H1 (cell line): Measurements from ENCODE around the gene OR6N1. TPM values are rescaled to one million over a fixed set of nuclear protein-coding genes. Genes with fewer than 3 reads are reported as not detected.

Source experiments
- CTCF ChIA-PET: fragments of 300-600 bp; sonication (Branson Sonifier 250); formaldehyde crosslinking; loops from one replicate; lab custom pipeline; 2021; ENCODE audit not compliant: partially characterized antibody; lab: Charles Lee
- POLR2A ChIA-PET: fragments of 300-600 bp; sonication (Branson Sonifier 250); formaldehyde crosslinking; loops from one replicate; lab custom pipeline; 2021; ENCODE audit warnings: inconsistent platforms; ENCODE audit not compliant: partially characterized antibody; lab: Charles Lee
- DNase-seq, 2 experiments: peaks; one replicate each; pipeline versions ENCODE4 v3.0.0 to v3.0.0-alpha.2; 2010 to 2022; ENCODE audit warnings: low spot score in 2 of 2, low read depth in 1 of 2, mixed read lengths in 1 of 2
- FAIRE-seq: peaks from 2 replicates; lab custom pipeline; 2011; peaks lifted over from hg19 to GRCh38; lab: Jason Lieb, UNC
- H2AFZ ChIP-seq: 2 replicates; pipeline ENCODE4 v1.8.1; 2012; ENCODE audit warnings: low read length, inconsistent platforms
- H2AK5ac ChIP-seq: 2 replicates; pipeline ENCODE4 v1.6.1; 2013; ENCODE audit warnings: low read depth, low read length
- H2BK120ac ChIP-seq: replicated peaks from 2 replicates; pipeline ENCODE3; 2013; ENCODE audit warnings: low read depth, low read length, inconsistent platforms
- H2BK12ac ChIP-seq: 2 replicates; pipeline ENCODE4 v1.6.1; 2013; ENCODE audit warnings: low read depth, low read length
- H2BK15ac ChIP-seq: 2 replicates; pipeline ENCODE4 v1.6.1; 2013; ENCODE audit warnings: low read length
- H2BK20ac ChIP-seq: 2 replicates; pipeline ENCODE4 v1.6.1; 2013; ENCODE audit warnings: low read length
- H2BK5ac ChIP-seq: 2 replicates; pipeline ENCODE4 v1.6.1; 2013; ENCODE audit warnings: low read depth, low read length
- H3K14ac ChIP-seq: 2 replicates; pipeline ENCODE4 v1.6.1; 2013; ENCODE audit warnings: inconsistent platforms; ENCODE audit not compliant: insufficient read length
- H3K18ac ChIP-seq: 2 replicates; pipeline ENCODE4 v1.6.1; 2013; ENCODE audit warnings: low read length; ENCODE audit errors: extremely low read depth
- H3K23ac ChIP-seq: 2 replicates; pipeline ENCODE4 v1.6.1; 2013; ENCODE audit warnings: inconsistent platforms; ENCODE audit not compliant: insufficient read length
- H3K23me2 ChIP-seq: 2 replicates; pipeline ENCODE4 v1.6.1; 2013; ENCODE audit warnings: low read depth, low read length
- H3K27ac ChIP-seq: 2 replicates; pipeline ENCODE4 v1.6.1; 2011; ENCODE audit warnings: low read depth, low read length, inconsistent platforms
- H3K27me3 ChIP-seq, 4 experiments: replicated peaks in 1 of 4; 1 replicate in 1 of 4; 2 replicates in 3 of 4; pipeline versions ENCODE4 v1.6.1 to v1.8.1; 2011 to 2013; ENCODE audit warnings: low read length in 3 of 4, mild to moderate bottlenecking in 3 of 4, inconsistent platforms in 2 of 4, mixed read lengths in 2 of 4, moderate library complexity in 1 of 4; ENCODE audit not compliant: control insufficient read depth in 3 of 4, insufficient read depth in 3 of 4; ENCODE audit errors: extremely low read depth in 1 of 4
- H3K36me3 ChIP-seq, 4 experiments: 2 replicates each; pipeline versions ENCODE4 v1.6.1 to v1.8.1; 2011 to 2013; ENCODE audit warnings: mild to moderate bottlenecking in 4 of 4, low read length in 3 of 4, moderate library complexity in 2 of 4, control low read depth in 1 of 4, inconsistent platforms in 1 of 4; ENCODE audit not compliant: insufficient read depth in 4 of 4, control insufficient read depth in 2 of 4
- H3K4ac ChIP-seq: replicated peaks from 2 replicates; pipeline ENCODE3; 2013; ENCODE audit warnings: low read length, low read depth, mixed read lengths, inconsistent platforms; ENCODE audit not compliant: insufficient read length
- H3K4me1 ChIP-seq, 4 experiments: replicated peaks in 1 of 4; 1 replicate in 1 of 4; 2 replicates in 3 of 4; pipeline versions ENCODE4 v1.6.1 to v1.8.1; 2011 to 2013; ENCODE audit warnings: low read length in 3 of 4, inconsistent platforms in 2 of 4, mixed read lengths in 1 of 4; ENCODE audit not compliant: insufficient read depth in 4 of 4, control insufficient read depth in 3 of 4
- H3K4me2 ChIP-seq, 2 experiments: 2 replicates each; pipeline versions ENCODE4 v1.6.1 to v1.8.1; 2011 to 2013; ENCODE audit warnings: low read depth in 2 of 2, low read length in 2 of 2, control low read depth in 1 of 2, inconsistent platforms in 1 of 2, mild to moderate bottlenecking in 1 of 2; ENCODE audit not compliant: insufficient read depth in 1 of 2
- H3K4me3 ChIP-seq, 4 experiments: fragments of 200-600, 300-600 bp in 1 of 4; sonication (generic), shearing (Covaris generic), sonication (Bioruptor Twin) in 1 of 4; 2 replicates each; pipeline versions ENCODE4 v1.5.1 to v1.8.1; 2011 to 2016; ENCODE audit warnings: low read length in 4 of 4, low read depth in 3 of 4, control low read depth in 2 of 4, inconsistent platforms in 2 of 4, mild to moderate bottlenecking in 2 of 4, mixed read lengths in 1 of 4, moderate library complexity in 1 of 4; ENCODE audit not compliant: insufficient read depth in 2 of 4; ENCODE audit errors: extremely low read depth in 1 of 4
- H3K56ac ChIP-seq: replicated peaks from 2 replicates; pipeline ENCODE3; 2013; ENCODE audit warnings: low read depth, mild to moderate bottlenecking, mixed read lengths, low read length, inconsistent platforms; ENCODE audit not compliant: insufficient read length
- H3K79me1 ChIP-seq: 2 replicates; pipeline ENCODE4 v1.6.1; 2013; ENCODE audit warnings: low read depth, low read length, control low read depth
- H3K79me2 ChIP-seq, 2 experiments: 2 replicates each; pipeline versions ENCODE4 v1.6.1 to v1.8.1; 2012 to 2013; ENCODE audit warnings: low read length in 2 of 2, mild to moderate bottlenecking in 2 of 2, inconsistent platforms in 1 of 2; ENCODE audit not compliant: insufficient read depth in 2 of 2, control insufficient read depth in 1 of 2
- H3K9ac ChIP-seq, 4 experiments: replicated peaks in 1 of 4; 1 replicate in 1 of 4; 2 replicates in 3 of 4; pipeline versions ENCODE4 v1.6.1 to v1.8.1; 2011 to 2013; ENCODE audit warnings: low read depth in 3 of 4, low read length in 3 of 4, control low read depth in 2 of 4, mild to moderate bottlenecking in 2 of 4, moderate library complexity in 2 of 4, inconsistent platforms in 1 of 4; ENCODE audit errors: extremely low read depth in 1 of 4
- H3K9me3 ChIP-seq, 2 experiments: 2 replicates each; pipeline versions ENCODE4 v1.6.1 to v1.8.1; 2012 to 2013; ENCODE audit warnings: mild to moderate bottlenecking in 2 of 2, moderate library complexity in 2 of 2, control low read depth in 1 of 2, inconsistent platforms in 1 of 2, low read depth in 1 of 2, low read length in 1 of 2, mixed read lengths in 1 of 2; ENCODE audit not compliant: insufficient read depth in 2 of 2
- H4K20me1 ChIP-seq, 2 experiments: replicated peaks in 1 of 2; 2 replicates each; pipeline versions ENCODE3 to v1.8.1; 2011 to 2013; ENCODE audit warnings: inconsistent platforms in 2 of 2, low read length in 2 of 2, mild to moderate bottlenecking in 1 of 2; ENCODE audit not compliant: insufficient read depth in 2 of 2, control insufficient read depth in 1 of 2
- H4K5ac ChIP-seq: 2 replicates; pipeline ENCODE4 v1.6.1; 2013; ENCODE audit warnings: low read length, low read depth, mixed read lengths, inconsistent platforms; ENCODE audit not compliant: insufficient read length
- H4K8ac ChIP-seq: 2 replicates; pipeline ENCODE4 v1.8.0; 2013; ENCODE audit warnings: mild to moderate bottlenecking, moderate library complexity, low read length, inconsistent platforms; ENCODE audit not compliant: insufficient read depth; ENCODE audit errors: extremely low read depth
- H4K91ac ChIP-seq: replicated peaks from 2 replicates; pipeline ENCODE3; 2013; ENCODE audit warnings: low read length, mixed read lengths, inconsistent platforms; ENCODE audit not compliant: insufficient read length
- BRCA1 ChIP-seq: IDR thresholded peaks from 2 replicates; pipeline ENCODE4 v1.6.1; 2012; ENCODE audit warnings: low read depth, low read length, improper control_type of control experiment
- CTBP2 ChIP-seq: IDR thresholded peaks from 2 replicates; pipeline ENCODE4 v1.7.0; 2011; ENCODE audit warnings: borderline replicate concordance, mild to moderate bottlenecking, moderate library complexity, mixed read lengths, low read length; ENCODE audit not compliant: insufficient read depth, insufficient read length
- MAFK ChIP-seq: IDR thresholded peaks from 2 replicates; pipeline ENCODE4 v1.6.1; 2012; ENCODE audit warnings: low read depth, mild to moderate bottlenecking, improper control_type of control experiment, low read length
- RXRA ChIP-seq: IDR thresholded peaks from 2 replicates; pipeline ENCODE4 v1.6.1; 2011; ENCODE audit warnings: low read depth, mild to moderate bottlenecking, low read length, moderate library complexity; ENCODE audit not compliant: insufficient read depth
- SAP30 ChIP-seq: fragments of 300-600 bp; sonication (generic); IDR thresholded peaks from 2 replicates; pipeline ENCODE4 v1.7.1; 2012; ENCODE audit warnings: low read length, moderate library complexity, mild to moderate bottlenecking, inconsistent platforms; ENCODE audit not compliant: insufficient read depth, insufficient replicate concordance
- SP4 ChIP-seq: IDR thresholded peaks from 2 replicates; pipeline ENCODE4 v1.6.1; 2012; ENCODE audit warnings: low read length, inconsistent platforms
- TBP ChIP-seq: IDR thresholded peaks from 2 replicates; pipeline ENCODE4 v1.6.1; 2011; ENCODE audit warnings: low read depth, low read length, improper control_type of control experiment
- TCF12 ChIP-seq: IDR thresholded peaks from 2 replicates; pipeline ENCODE4 v1.6.1; 2011; ENCODE audit warnings: low read depth, mild to moderate bottlenecking, low read length
- WGBS, 2 experiments: shearing (Covaris generic) in 1 of 2; methylation state at CpG; one replicate each; pipeline versions ENCODE4 v1.1.6 to v1.1.7; 2013 to 2015; ENCODE audit warnings: low lambda C conversion rate in 2 of 2, mixed read lengths in 2 of 2, inconsistent platforms in 1 of 2, low coverage in 1 of 2, missing lambda C conversion rate in 1 of 2; ENCODE audit not compliant: insufficient replicate concordance in 2 of 2, insufficient coverage in 1 of 2, insufficient read length in 1 of 2; ENCODE audit errors: extremely low coverage in 1 of 2, missing lambda C conversion rate in 1 of 2; 5-methylcytosine and 5-hydroxymethylcytosine counted together
- polyA plus RNA-seq, 7 experiments: library from polyadenylated mRNA; depleted of rRNA in 3 of 7; stranded (reverse) in 5 of 7; unstranded in 2 of 7; fragments of >200 nt in 5 of 7; fragments of 200-250 nt in 2 of 7; gene quantifications; 1 replicate in 5 of 7; 2 replicates in 1 of 7; 4 replicates in 1 of 7; pipeline versions ENCODE4 v1.2.1 to v1.2.3, GENCODE V29; 2011 to 2013; ENCODE audit warnings: missing spikeins in 2 of 7, mixed read lengths in 2 of 7
- total RNA-seq: library from RNA; stranded (reverse); fragmentation: NEBNext Ultra II Directional; extraction: Animal tissue kit (Norgen Biotek cat#: 25700); gene quantifications from 2 replicates; pipeline ENCODE4 v1.2.1, GENCODE V29; 2021

The OR6N1 gene
- total and polyA plus RNA-seq, 2 of the 8 experiments (the other 6 are each of a cell fraction or from before 2014, with no cell fraction given) = not detected

DNA sequence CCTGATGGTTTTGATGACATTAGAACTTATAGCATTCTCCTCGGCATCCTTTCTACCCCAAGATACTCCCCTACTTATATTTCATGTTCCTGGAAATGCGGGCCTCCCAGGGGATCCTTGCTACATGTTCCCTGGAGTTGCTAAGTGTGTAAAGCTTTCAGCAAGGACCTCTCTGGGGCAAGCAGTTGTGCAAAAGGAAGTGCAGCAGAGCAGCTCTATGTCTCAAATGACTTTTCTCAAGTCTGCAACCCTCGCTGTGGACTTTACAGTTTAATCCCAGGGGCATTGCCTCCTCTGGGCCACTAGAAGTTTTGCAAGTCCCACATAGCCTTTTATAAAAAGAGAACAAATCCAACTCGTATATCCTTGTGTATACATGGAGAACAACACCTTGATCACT, 38.3 kb upstream of the OR6N1 start:
- no peak overlapping the region for H3K4ac ChIP-seq
- no peak overlapping the region for H2BK12ac ChIP-seq
- 90% methylated on average over 4 of the region's 4 CpGs; no CpG with 5 or more reads in 1 of the 2 experiments for WGBS, 2 experiments
- no peak overlapping the region for H4K5ac ChIP-seq
- no peak overlapping the region for H3K56ac ChIP-seq
- no peak overlapping the region for H2AK5ac ChIP-seq
- no peak overlapping the region for H2BK15ac ChIP-seq
- H2AFZ ChIP-seq = no peak overlapping the region
- no peak overlapping the region for H4K8ac ChIP-seq
- H2BK5ac ChIP-seq = no peak overlapping the region
- no peak overlapping the region for H2BK120ac ChIP-seq
- CTCF ChIA-PET = interaction anchor here (0.5 to 0.7 kb wide), 3 partner anchors 18 to 270 kb away, joined by 3 to 4 read pairs (median 3); no protein-coding TSS in a partner anchor
- no peak overlapping the region for H3K4me3 ChIP-seq
- DNase-seq = no peak
- no peak overlapping the region for H3K9ac ChIP-seq
- no peaks in the 10 kb centered on the region for H3K79me2 ChIP-seq
- no peaks in the 10 kb centered on the region for H3K9me3 ChIP-seq
- no peaks in the 10 kb centered on the region for H4K20me1 ChIP-seq
- FAIRE-seq = no peak
- H3K27ac ChIP-seq = no peak overlapping the region
- H4K91ac ChIP-seq = no peak overlapping the region
- H3K4me2 ChIP-seq = no peak overlapping the region
- H3K4me1 ChIP-seq = no peaks in the 10 kb centered on the region
- no peaks in the 10 kb centered on the region for H3K79me1 ChIP-seq
- no peaks in the 10 kb centered on the region for H3K36me3 ChIP-seq
- H3K18ac ChIP-seq = no peak overlapping the region
- no peak overlapping the region for H3K23ac ChIP-seq
- no peaks in the 10 kb centered on the region for H3K23me2 ChIP-seq
- POLR2A ChIA-PET = no interaction called here
- TF ChIP-seq CTBP2 (no peak), SAP30 (no peak), SP4 (no peak), BRCA1 (no peak), TBP (no peak), RXRA (no peak), MAFK (no peak), TCF12 (no peak)
- no peak overlapping the region for H3K14ac ChIP-seq
- H3K27me3 ChIP-seq = no peaks in the 10 kb centered on the region
- no peak overlapping the region for H2BK20ac ChIP-seq
